Prostate gland (tissue), 2 donors: Measurements from ENCODE around the gene ALK. TPM values are rescaled to one million over a fixed set of nuclear protein-coding genes. Genes with fewer than 3 reads are reported as not detected.
A peak's percentile ranks its signal among the peaks of the same experiment; 100 is the strongest.

Source experiments
- DNase-seq: peaks from one replicate; pipeline ENCODE4 v3.0.0-alpha.2; 2019; ENCODE audit warnings: low spot score
- H3K27ac ChIP-seq, 2 donors: fragments of 200-600 bp; sonication (generic); 2 replicates each; pipeline ENCODE4 v1.5.1; 2017 to 2019
- H3K27me3 ChIP-seq: fragments of 200-600 bp; sonication (generic); replicated peaks from 2 replicates; pipeline ENCODE4 v1.5.1; 2019; ENCODE audit not compliant: insufficient read depth
- H3K36me3 ChIP-seq, 2 donors: fragments of 200-600 bp; sonication (generic); 1 replicate in 1 of 2; 2 replicates in 1 of 2; pipeline versions ENCODE4 v1.5.1 to v1.8.1; 2017 to 2019
- H3K4me1 ChIP-seq: fragments of 200-600 bp; sonication (generic); replicated peaks from 2 replicates; pipeline ENCODE4 v1.5.1; 2019
- H3K4me3 ChIP-seq, 2 donors: fragments of 200-600 bp; sonication (generic); 2 replicates each; pipeline ENCODE4 v1.5.1; 2017 to 2019
- H3K9me3 ChIP-seq: fragments of 200-600 bp; sonication (generic); 2 replicates; pipeline ENCODE4 v1.5.1; 2017
- POLR2A ChIP-seq: fragments of 450-650 bp; IDR thresholded peaks from one replicate; pipeline ENCODE4 v1.6.1; 2016; ENCODE audit warnings: antibody characterized with exemption, mild to moderate bottlenecking
- POLR2AphosphoS5 ChIP-seq: sonication (generic); formaldehyde crosslinking; IDR thresholded peaks from one replicate; pipeline ENCODE4 v1.6.1; 2017; ENCODE audit warnings: antibody characterized with exemption
- WGBS: methylation state at CpG from one replicate; pipeline ENCODE4 v1.1.5; 2018; 5-methylcytosine and 5-hydroxymethylcytosine counted together
- intact Hi-C: fragments of 100-400 bp; cut with DNase I; formaldehyde crosslinking; loops from one replicate; pipeline ENCODE4 v1.14.2; 2022
- total RNA-seq, 2 donors: library from RNA; depleted of rRNA; stranded (reverse); fragments of >200 nt; gene quantifications; one replicate each; pipeline ENCODE4 v1.1.0, GENCODE V29; 2016
- TF ChIP-seq, protein P1 (sequence below), 4 experiments: fragments of 200-600 bp in 2 of 4; fragments of 450-650 bp in 2 of 4; sonication (generic) in 2 of 4; IDR thresholded peaks; 1 replicate in 3 of 4; 2 replicates in 1 of 4; pipeline ENCODE4 v1.5.1; 2016 to 2019; ENCODE audit warnings: antibody characterized with exemption in 4 of 4, mild to moderate bottlenecking in 2 of 4, moderate library complexity in 2 of 4

Gene ALK
- total RNA-seq, 2 donors from 2014 or later = 0.14 to 1.2 TPM

DNA sequence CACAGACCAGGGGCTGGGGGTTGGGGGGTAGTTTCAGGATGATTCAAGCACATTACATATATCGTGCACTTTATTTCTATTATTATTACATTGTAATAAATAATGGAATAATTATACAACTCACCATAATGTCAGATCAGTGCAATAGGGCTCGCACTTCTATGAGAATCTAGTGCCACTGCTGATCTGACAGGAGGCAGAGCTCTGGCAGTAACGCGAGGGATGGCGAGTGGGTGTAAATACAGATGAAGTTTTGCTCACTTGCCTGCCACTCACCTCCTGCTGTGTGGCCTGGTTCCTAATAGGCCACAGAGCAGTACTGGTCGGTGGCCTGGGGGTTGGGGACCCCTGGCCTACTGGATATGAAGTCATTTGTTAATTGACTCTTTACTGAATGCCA is 615.6 kb downstream of the ALK start:
- TF ChIP-seq POLR2AphosphoS5 (no peak), POLR2A (no peak)
- TF ChIP-seq, protein P1, sequence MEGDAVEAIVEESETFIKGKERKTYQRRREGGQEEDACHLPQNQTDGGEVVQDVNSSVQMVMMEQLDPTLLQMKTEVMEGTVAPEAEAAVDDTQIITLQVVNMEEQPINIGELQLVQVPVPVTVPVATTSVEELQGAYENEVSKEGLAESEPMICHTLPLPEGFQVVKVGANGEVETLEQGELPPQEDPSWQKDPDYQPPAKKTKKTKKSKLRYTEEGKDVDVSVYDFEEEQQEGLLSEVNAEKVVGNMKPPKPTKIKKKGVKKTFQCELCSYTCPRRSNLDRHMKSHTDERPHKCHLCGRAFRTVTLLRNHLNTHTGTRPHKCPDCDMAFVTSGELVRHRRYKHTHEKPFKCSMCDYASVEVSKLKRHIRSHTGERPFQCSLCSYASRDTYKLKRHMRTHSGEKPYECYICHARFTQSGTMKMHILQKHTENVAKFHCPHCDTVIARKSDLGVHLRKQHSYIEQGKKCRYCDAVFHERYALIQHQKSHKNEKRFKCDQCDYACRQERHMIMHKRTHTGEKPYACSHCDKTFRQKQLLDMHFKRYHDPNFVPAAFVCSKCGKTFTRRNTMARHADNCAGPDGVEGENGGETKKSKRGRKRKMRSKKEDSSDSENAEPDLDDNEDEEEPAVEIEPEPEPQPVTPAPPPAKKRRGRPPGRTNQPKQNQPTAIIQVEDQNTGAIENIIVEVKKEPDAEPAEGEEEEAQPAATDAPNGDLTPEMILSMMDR (IDR thresholded peaks at IDR 0.05) = no peak
- Histone ChIP-seq H3K4me1 (no peaks in the 10 kb centered on the region), H3K36me3 (no peaks in the 10 kb centered on the region), H3K27me3 (no peaks in the 10 kb centered on the region), H3K9me3 (no peaks in the 10 kb centered on the region), H3K4me3 (no peak overlapping the region), H3K27ac (no peak overlapping the region)
- intact Hi-C loops = no loop called here
- DNase-seq = no peak
- 90% methylated on average over 6 of the region's 6 CpGs for WGBS

DNA sequence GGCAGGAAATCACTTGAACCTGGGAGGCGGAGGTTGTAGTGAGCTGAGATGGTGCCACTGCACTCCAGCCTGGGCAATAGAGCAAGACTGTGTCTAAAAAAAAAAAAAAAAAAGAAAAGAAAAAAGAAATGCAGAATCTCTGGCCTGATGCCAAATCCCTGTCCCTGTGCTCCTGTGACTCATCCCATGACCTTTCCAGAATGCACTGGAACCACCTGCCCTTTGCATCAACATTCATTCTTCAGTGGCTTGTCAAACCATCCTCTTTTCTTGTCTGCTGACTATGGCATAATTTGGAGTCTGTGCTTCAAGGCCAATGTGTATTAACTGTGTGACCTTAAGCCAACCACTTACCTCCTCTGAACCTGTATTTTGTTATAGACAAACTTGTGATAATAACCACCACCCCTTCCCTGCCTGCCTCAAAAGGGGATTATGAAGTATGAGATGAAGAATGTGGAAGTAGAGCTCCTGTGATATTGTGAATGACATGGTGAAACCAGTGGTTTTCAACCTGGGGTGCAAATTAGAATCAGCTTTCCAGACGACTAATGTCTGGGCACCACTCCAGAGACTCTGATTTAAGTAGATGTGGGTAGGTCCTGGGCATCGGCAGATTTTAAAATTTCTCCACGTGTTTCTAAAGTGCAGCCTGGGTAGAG is 616.9 kb downstream of the ALK start:
- 77% methylated on average over 4 of the region's 4 CpGs for WGBS
- DNase-seq = no peak
- TF ChIP-seq, protein P1 (IDR thresholded peaks at IDR 0.05) = no peak
- TF ChIP-seq POLR2A (no peak), POLR2AphosphoS5 (no peak)
- Histone ChIP-seq H3K4me3 (no peak overlapping the region), H3K9me3 (no peaks in the 10 kb centered on the region), H3K27me3 (no peaks in the 10 kb centered on the region), H3K4me1 (no peaks in the 10 kb centered on the region), H3K36me3 (no peaks in the 10 kb centered on the region), H3K27ac (no peak overlapping the region)
- intact Hi-C loops = no loop called here

DNA sequence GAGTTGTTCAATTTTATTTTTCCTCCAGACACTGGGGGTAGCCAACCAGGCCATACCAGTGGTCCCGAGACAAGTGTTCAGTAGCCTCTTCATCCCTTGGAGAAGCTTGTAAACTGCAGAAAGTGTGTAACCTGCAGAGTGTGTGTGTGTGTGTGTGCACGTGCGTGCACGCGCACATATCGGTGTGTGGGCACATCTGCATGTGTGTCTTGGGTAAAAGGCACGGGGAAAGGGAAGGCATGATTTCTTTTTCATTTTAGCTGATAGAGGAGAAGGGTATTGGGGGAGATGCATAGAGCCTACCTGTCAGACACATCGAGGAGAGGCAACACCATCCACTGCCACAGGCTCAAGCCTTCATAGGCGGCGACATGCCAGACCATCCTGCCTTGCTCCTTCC is 624.8 kb downstream of the ALK start:
- Histone ChIP-seq H3K27ac (no peak overlapping the region), H3K36me3 (no peaks in the 10 kb centered on the region), H3K4me1 (no peaks in the 10 kb centered on the region), H3K9me3 (no peaks in the 10 kb centered on the region), H3K27me3 (no peaks in the 10 kb centered on the region), H3K4me3 (no peak overlapping the region)
- intact Hi-C loops = loop anchor here (10.0 kb wide), 1 partner anchor 548 kb away; no protein-coding TSS in a partner anchor
- 84% methylated on average over 10 of the region's 10 CpGs for WGBS
- no peak for DNase-seq
- TF ChIP-seq, protein P1 (IDR thresholded peaks at IDR 0.05) = no peak
- TF ChIP-seq POLR2AphosphoS5 (no peak), POLR2A (no peak)

- Histone ChIP-seq H3K27ac (no peak overlapping the region), H3K27me3 (no peaks in the 10 kb centered on the region), H3K9me3 (no peaks in the 10 kb centered on the region), H3K4me3 (no peak overlapping the region), H3K4me1 (no peaks in the 10 kb centered on the region), H3K36me3 (no peaks in the 10 kb centered on the region)
- TF ChIP-seq, protein P1 (IDR thresholded peaks at IDR 0.05) = no peak
- no peak for TF ChIP-seq POLR2A
- no peak for TF ChIP-seq POLR2AphosphoS5
- intact Hi-C loops = loop anchor here (10.0 kb wide), 1 partner anchor 549 kb away; no protein-coding TSS in a partner anchor
- 43% methylated on average over 4 of the region's 4 CpGs for WGBS
- no peak for DNase-seq
Measured at GRCh38 chr2:29295845-29296244, 625.5 kb downstream of the ALK start.

GRCh38 chr2:29293830-29294438 is 627.5 kb downstream of the ALK start:
- H3K27me3 ChIP-seq = no peaks in the 10 kb centered on the region
- H3K4me1 ChIP-seq = no peaks in the 10 kb centered on the region
- 15% methylated on average over 5 of the region's 5 CpGs for WGBS
- no peaks in the 10 kb centered on the region for H3K9me3 ChIP-seq
- TF ChIP-seq, protein P1 (IDR thresholded peaks at IDR 0.05) = no peak
- TF ChIP-seq POLR2A (no peak), POLR2AphosphoS5 (no peak)
- no peaks in the 10 kb centered on the region for H3K36me3 ChIP-seq
- no peak overlapping the region for H3K27ac ChIP-seq
- intact Hi-C loops = loop anchor here (10.0 kb wide), 1 partner anchor 551 kb away; no protein-coding TSS in a partner anchor
- H3K4me3 ChIP-seq = no peak overlapping the region
- DNase-seq = peak; percentile 6
